GM23338 (cell line): ENCODE measurements around the gene SAPCD1. TPM values are rescaled to one million over a fixed set of nuclear protein-coding genes. Genes with fewer than 3 reads are reported as not detected.

Experiments
- ATAC-seq: fragments of 200-7000 bp; cut with Tn5 transposase; 3 replicates; pipeline ENCODE4 v1.9.1; 2020
- DNase-seq: peaks from one replicate; pipeline ENCODE4 v3.0.0-alpha.2; 2015; ENCODE audit warnings: low spot score
- H2AFZ ChIP-seq: fragments of 200-600 bp; sonication (generic); 2 replicates; pipeline ENCODE4 v1.8.0; 2016; ENCODE audit warnings: antibody characterized with exemption, mild to moderate bottlenecking, moderate library complexity
- H3F3A ChIP-seq: fragments of 200-600 bp; sonication (generic); replicated peaks from 2 replicates; pipeline ENCODE4 v1.8.0; 2017; ENCODE audit warnings: antibody characterized with exemption, mixed run types, low read depth
- H3K27ac ChIP-seq: fragments of 200-600 bp; sonication (generic); 2 replicates; pipeline ENCODE4 v1.6.1; 2016; ENCODE audit warnings: low read depth
- H3K27me3 ChIP-seq: fragments of 200-600 bp; sonication (generic); 2 replicates; pipeline ENCODE4 v1.8.0; 2016; ENCODE audit warnings: mild to moderate bottlenecking, mixed run types, moderate library complexity; ENCODE audit not compliant: insufficient read depth
- H3K36me3 ChIP-seq: fragments of 200-600 bp; sonication (generic); 2 replicates; pipeline ENCODE4 v1.8.0; 2016; ENCODE audit warnings: mild to moderate bottlenecking; ENCODE audit not compliant: insufficient read depth
- H3K4me1 ChIP-seq: fragments of 200-600 bp; sonication (generic); 2 replicates; pipeline ENCODE4 v1.8.0; 2016; ENCODE audit warnings: mild to moderate bottlenecking, moderate library complexity; ENCODE audit not compliant: insufficient read depth
- H3K4me2 ChIP-seq: fragments of 200-600 bp; sonication (generic); 2 replicates; pipeline ENCODE4 v1.7.1; 2017; ENCODE audit warnings: mixed run types
- H3K4me3 ChIP-seq: fragments of 200-600 bp; sonication (generic); 2 replicates; pipeline ENCODE4 v1.6.1; 2016; ENCODE audit warnings: mixed run types
- H3K79me2 ChIP-seq: fragments of 200-600 bp; sonication (generic); replicated peaks from 2 replicates; pipeline ENCODE4 v1.8.0; 2017; ENCODE audit warnings: mild to moderate bottlenecking; ENCODE audit not compliant: insufficient read depth
- H3K9me2 ChIP-seq: fragments of 200-600 bp; sonication (generic); 2 replicates; pipeline ENCODE4 v1.8.0; 2017; ENCODE audit not compliant: insufficient read depth
- H4K20me1 ChIP-seq: fragments of 200-600 bp; sonication (generic); replicated peaks from 2 replicates; pipeline ENCODE4 v1.8.0; 2017; ENCODE audit warnings: mild to moderate bottlenecking; ENCODE audit not compliant: insufficient read depth
- H3K27ac Mint-ChIP-seq: 2 replicates; pipeline ENCODE4 v1.8.0; 2020; ENCODE audit warnings: inconsistent platforms, mild to moderate bottlenecking, moderate library complexity, mixed read lengths
- H3K27me3 Mint-ChIP-seq: 3 replicates; pipeline ENCODE4 v1.8.0; 2022; ENCODE audit warnings: low read depth, mild to moderate bottlenecking, moderate library complexity, mixed read lengths, inconsistent platforms; ENCODE audit not compliant: insufficient read depth, poor library complexity
- H3K36me3 Mint-ChIP-seq: 3 replicates; pipeline ENCODE4 v1.8.0; 2021; ENCODE audit warnings: low read depth, mild to moderate bottlenecking, inconsistent platforms, moderate library complexity, mixed read lengths
- H3K4me1 Mint-ChIP-seq: 3 replicates; pipeline ENCODE4 v1.8.0; 2020; ENCODE audit warnings: mild to moderate bottlenecking, inconsistent platforms, mixed read lengths
- H3K4me3 Mint-ChIP-seq: 3 replicates; pipeline ENCODE4 v1.8.0; 2021; ENCODE audit warnings: moderate library complexity, mild to moderate bottlenecking, inconsistent platforms, mixed read lengths
- H3K9me3 Mint-ChIP-seq: 3 replicates; pipeline ENCODE4 v1.8.0; 2020; ENCODE audit warnings: moderate library complexity, mild to moderate bottlenecking, inconsistent platforms, mixed read lengths
- CREB1 ChIP-seq: fragments of 250-450 bp; sonication (Bioruptor Pico); IDR thresholded peaks from 2 replicates; pipeline ENCODE4 v1.5.0; 2020; ENCODE audit warnings: low read depth, mild to moderate bottlenecking, moderate library complexity
- CTCF ChIP-seq, 2 experiments: fragments of 200-600 bp in 1 of 2; sonication (generic) in 1 of 2; conservative IDR thresholded peaks; 2 replicates each; pipeline versions ENCODE4 v1.5.1 to v1.6.1; 2016 to 2017; ENCODE audit warnings: antibody characterized with exemption in 2 of 2, low read depth in 2 of 2, mild to moderate bottlenecking in 2 of 2, moderate library complexity in 1 of 2
- JUNB ChIP-seq: IDR thresholded peaks from one replicate; pipeline ENCODE4 v1.6.1; 2016; ENCODE audit warnings: antibody characterized with exemption; ENCODE audit not compliant: unreplicated experiment
- POLR2AphosphoS5 ChIP-seq: IDR thresholded peaks from 2 replicates; pipeline ENCODE4 v1.6.1; 2016; ENCODE audit warnings: antibody characterized with exemption, low read depth
- REST ChIP-seq: IDR thresholded peaks from one replicate; pipeline ENCODE4 v1.6.1; 2018; ENCODE audit warnings: antibody characterized with exemption; ENCODE audit not compliant: unreplicated experiment
- ZNF331 ChIP-seq: fragments of 250-450 bp; sonication (Bioruptor Pico); IDR thresholded peaks from 2 replicates; pipeline ENCODE4 v1.5.0; 2020; ENCODE audit warnings: low read depth, mild to moderate bottlenecking, moderate library complexity
- polyA plus RNA-seq: library from polyadenylated mRNA; unstranded; fragments of >200 nt; fragmentation: Nextera tagmentation; extraction: Ambion mirVana; gene quantifications from 2 replicates; pipeline ENCODE4 v1.2.1, GENCODE V29; 2016
- total RNA-seq: library from RNA; depleted of rRNA; stranded (reverse); fragments of >200 nt; shearing (Covaris generic); gene quantifications from 2 replicates; pipeline ENCODE4 v1.2.3, GENCODE V29; 2014
- TF ChIP-seq, protein P1 (sequence below): fragments of 250-450 bp; sonication (Bioruptor Pico); IDR thresholded peaks from 2 replicates; pipeline ENCODE4 v1.5.0; 2020; ENCODE audit warnings: mild to moderate bottlenecking, moderate library complexity

The SAPCD1 gene
- total and polyA plus RNA-seq, 2 experiments from 2014 or later, result 3.9 to 5.0 TPM

GRCh38 chr6:31729979-31730630, 32.4 kb upstream of the SAPCD1 start:
- Histone ChIP-seq H3K27me3 (peaks cover 8% of the 10 kb centered on the region; the same call in 1 of the 2 replicates), H3K9me2 (no peaks in the 10 kb centered on the region), H3K79me2 (peaks cover 17% of the 10 kb centered on the region), H4K20me1 (peaks cover 11% of the 10 kb centered on the region; the same call in 1 of the 2 replicates), H3K4me2 (peak overlapping the region; percentile 98), H3K36me3 (peaks cover 29% of the 10 kb centered on the region), H2AFZ (peak overlapping the region; percentile 95), H3K27ac (peak overlapping the region; percentile 79), H3K4me1 (peaks cover 21% of the 10 kb centered on the region), H3F3A (peaks cover 43% of the 10 kb centered on the region), H3K4me3 (peak overlapping the region; percentile 99)
- TF ChIP-seq JUNB (no peak), CTCF (conservative IDR thresholded peaks at IDR 0.05; ENCODE audit: low read depth in 2 of 2) (peak in 1 of 2 experiments; percentile 20; a peak in 1 of 4 replicates), POLR2AphosphoS5 (peak; percentile 71)
- DNase-seq (peak; percentile 96), ATAC-seq (peak; percentile 77)
- peaks cover 64% of the 10 kb centered on the region for H3K36me3 Mint-ChIP-seq
- peak overlapping the region; percentile 96 for H3K27ac Mint-ChIP-seq
- no peaks in the 10 kb centered on the region; the same call in 2 of the 3 replicates for H3K9me3 Mint-ChIP-seq
- H3K4me1 Mint-ChIP-seq, result peaks cover 30% of the 10 kb centered on the region
- peaks cover 21% of the 10 kb centered on the region for H3K27me3 Mint-ChIP-seq
- H3K4me3 Mint-ChIP-seq, result peak overlapping the region; percentile 93

GRCh38 chr6:31730631-31731086, 31.8 kb upstream of the SAPCD1 start:
- peak overlapping the region; percentile 96; the same call in 1 of the 2 replicates for H3K27ac Mint-ChIP-seq
- H3K4me3 Mint-ChIP-seq, result peak overlapping the region; percentile 93
- peak overlapping the region; percentile 98 for H3K4me2 ChIP-seq
- H3K36me3 Mint-ChIP-seq, result peaks cover 62% of the 10 kb centered on the region
- H3K9me3 Mint-ChIP-seq, result no peaks in the 10 kb centered on the region; the same call in 2 of the 3 replicates
- H3K27ac ChIP-seq, result peak overlapping the region; percentile 79
- no peak for ATAC-seq
- H3K4me3 ChIP-seq, result peak overlapping the region; percentile 99
- no peaks in the 10 kb centered on the region for H3K9me2 ChIP-seq
- no peak for DNase-seq
- peaks cover 29% of the 10 kb centered on the region for H3K36me3 ChIP-seq
- peaks cover 22% of the 10 kb centered on the region for H3K79me2 ChIP-seq
- peaks cover 47% of the 10 kb centered on the region for H3F3A ChIP-seq
- peaks cover 8% of the 10 kb centered on the region; the same call in 1 of the 2 replicates for H3K27me3 ChIP-seq
- H4K20me1 ChIP-seq, result peaks cover 11% of the 10 kb centered on the region; the same call in 1 of the 2 replicates
- peaks cover 19% of the 10 kb centered on the region for H3K27me3 Mint-ChIP-seq
- H3K4me1 Mint-ChIP-seq, result peaks cover 30% of the 10 kb centered on the region
- H2AFZ ChIP-seq, result no peak overlapping the region
- peaks cover 21% of the 10 kb centered on the region for H3K4me1 ChIP-seq
- no peak for TF ChIP-seq CREB1 (CRISPR knock-in tag)
- TF ChIP-seq, protein P1, sequence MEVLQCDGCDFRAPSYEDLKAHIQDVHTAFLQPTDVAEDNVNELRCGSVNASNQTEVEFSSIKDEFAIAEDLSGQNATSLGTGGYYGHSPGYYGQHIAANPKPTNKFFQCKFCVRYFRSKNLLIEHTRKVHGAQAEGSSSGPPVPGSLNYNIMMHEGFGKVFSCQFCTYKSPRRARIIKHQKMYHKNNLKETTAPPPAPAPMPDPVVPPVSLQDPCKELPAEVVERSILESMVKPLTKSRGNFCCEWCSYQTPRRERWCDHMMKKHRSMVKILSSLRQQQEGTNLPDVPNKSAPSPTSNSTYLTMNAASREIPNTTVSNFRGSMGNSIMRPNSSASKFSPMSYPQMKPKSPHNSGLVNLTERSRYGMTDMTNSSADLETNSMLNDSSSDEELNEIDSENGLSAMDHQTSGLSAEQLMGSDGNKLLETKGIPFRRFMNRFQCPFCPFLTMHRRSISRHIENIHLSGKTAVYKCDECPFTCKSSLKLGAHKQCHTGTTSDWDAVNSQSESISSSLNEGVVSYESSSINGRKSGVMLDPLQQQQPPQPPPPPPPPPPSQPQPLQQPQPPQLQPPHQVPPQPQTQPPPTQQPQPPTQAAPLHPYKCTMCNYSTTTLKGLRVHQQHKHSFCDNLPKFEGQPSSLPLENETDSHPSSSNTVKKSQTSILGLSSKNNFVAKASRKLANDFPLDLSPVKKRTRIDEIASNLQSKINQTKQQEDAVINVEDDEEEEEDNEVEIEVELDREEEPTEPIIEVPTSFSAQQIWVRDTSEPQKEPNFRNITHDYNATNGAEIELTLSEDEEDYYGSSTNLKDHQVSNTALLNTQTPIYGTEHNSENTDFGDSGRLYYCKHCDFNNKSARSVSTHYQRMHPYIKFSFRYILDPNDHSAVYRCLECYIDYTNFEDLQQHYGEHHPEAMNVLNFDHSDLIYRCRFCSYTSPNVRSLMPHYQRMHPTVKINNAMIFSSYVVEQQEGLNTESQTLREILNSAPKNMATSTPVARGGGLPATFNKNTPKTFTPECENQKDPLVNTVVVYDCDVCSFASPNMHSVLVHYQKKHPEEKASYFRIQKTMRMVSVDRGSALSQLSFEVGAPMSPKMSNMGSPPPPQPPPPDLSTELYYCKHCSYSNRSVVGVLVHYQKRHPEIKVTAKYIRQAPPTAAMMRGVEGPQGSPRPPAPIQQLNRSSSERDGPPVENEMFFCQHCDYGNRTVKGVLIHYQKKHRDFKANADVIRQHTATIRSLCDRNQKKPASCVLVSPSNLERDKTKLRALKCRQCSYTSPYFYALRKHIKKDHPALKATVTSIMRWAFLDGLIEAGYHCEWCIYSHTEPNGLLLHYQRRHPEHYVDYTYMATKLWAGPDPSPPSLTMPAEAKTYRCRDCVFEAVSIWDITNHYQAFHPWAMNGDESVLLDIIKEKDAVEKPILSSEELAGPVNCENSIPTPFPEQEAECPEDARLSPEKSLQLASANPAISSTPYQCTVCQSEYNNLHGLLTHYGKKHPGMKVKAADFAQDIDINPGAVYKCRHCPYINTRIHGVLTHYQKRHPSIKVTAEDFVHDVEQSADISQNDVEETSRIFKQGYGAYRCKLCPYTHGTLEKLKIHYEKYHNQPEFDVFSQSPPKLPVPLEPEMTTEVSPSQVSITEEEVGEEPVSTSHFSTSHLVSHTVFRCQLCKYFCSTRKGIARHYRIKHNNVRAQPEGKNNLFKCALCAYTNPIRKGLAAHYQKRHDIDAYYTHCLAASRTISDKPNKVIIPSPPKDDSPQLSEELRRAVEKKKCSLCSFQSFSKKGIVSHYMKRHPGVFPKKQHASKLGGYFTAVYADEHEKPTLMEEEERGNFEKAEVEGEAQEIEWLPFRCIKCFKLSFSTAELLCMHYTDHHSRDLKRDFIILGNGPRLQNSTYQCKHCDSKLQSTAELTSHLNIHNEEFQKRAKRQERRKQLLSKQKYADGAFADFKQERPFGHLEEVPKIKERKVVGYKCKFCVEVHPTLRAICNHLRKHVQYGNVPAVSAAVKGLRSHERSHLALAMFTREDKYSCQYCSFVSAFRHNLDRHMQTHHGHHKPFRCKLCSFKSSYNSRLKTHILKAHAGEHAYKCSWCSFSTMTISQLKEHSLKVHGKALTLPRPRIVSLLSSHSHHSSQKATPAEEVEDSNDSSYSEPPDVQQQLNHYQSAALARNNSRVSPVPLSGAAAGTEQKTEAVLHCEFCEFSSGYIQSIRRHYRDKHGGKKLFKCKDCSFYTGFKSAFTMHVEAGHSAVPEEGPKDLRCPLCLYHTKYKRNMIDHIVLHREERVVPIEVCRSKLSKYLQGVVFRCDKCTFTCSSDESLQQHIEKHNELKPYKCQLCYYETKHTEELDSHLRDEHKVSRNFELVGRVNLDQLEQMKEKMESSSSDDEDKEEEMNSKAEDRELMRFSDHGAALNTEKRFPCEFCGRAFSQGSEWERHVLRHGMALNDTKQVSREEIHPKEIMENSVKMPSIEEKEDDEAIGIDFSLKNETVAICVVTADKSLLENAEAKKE (CRISPR knock-in tag), result no peak
- no peak for TF ChIP-seq REST
- no peak for TF ChIP-seq ZNF331
